ENCODE data around the gene AP1M1.

AP1M1 gene

DNA sequence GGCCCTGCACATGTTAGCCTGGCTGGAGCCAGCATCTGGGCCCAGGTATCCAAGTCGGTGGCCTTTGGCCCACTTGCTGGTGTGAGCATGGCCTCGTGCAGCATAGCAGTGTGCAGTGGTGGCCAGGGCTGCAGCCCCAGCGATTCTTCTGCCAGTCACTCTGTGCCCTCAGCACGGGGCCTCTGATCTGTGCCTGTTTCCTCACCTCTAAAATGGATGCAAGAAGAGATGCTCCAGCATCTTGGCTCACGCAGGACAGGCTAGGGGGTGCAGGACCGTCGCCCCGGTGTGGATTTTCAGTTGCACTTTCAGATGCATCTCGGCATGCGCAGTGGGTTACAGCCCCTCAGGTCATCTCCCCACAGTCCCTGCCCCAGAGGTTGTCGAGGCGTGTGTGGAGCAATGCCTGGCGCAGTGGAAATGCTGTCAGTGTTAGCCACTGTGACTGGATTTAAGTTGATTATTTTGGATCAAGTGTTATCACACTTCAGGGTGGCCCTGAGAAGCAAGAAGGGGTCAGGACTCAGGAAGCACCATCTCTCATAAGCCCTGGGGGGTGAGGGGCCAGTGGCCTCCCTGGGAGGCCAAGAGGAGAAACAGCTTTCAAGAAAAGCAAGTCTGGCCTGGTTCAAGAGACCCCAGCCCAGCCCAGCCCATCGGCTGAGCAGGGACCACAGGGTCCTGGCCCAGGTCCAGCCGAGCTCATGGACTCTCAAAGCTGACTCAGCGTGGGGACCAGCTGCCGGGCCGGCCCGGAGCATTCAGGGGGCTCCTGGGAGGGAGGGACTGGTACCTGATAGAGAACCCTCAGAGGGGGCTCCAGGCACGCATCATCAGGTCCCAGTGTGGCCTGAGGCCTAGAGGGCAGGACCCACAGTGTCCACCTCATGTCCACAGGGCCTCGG lies 27.8 kb downstream of the AP1M1 start:
- Histone ChIP-seq H3K4me1 (ENCODE audit: insufficient read depth, low read length) (no peaks in the 10 kb centered on the region), H3K9me3 (ENCODE audit: insufficient read depth, low read depth, low read length) (peaks cover 15% of the 10 kb centered on the region), H3K4me3 (ENCODE audit: low read length) (no peak overlapping the region), H3K27me3 (ENCODE audit: insufficient read depth, low read length) (no peaks in the 10 kb centered on the region), H3K27ac (ENCODE audit: low read depth, low read length) (no peak overlapping the region), H3K36me3 (ENCODE audit: insufficient read depth, low read length) (peaks cover 48% of the 10 kb centered on the region; the same call in 1 of the 2 replicates), H3K9ac (ENCODE audit: low read depth, low read length) (no peak overlapping the region)
- 94% methylated on average over 21 of the region's 21 CpGs for WGBS

DNA sequence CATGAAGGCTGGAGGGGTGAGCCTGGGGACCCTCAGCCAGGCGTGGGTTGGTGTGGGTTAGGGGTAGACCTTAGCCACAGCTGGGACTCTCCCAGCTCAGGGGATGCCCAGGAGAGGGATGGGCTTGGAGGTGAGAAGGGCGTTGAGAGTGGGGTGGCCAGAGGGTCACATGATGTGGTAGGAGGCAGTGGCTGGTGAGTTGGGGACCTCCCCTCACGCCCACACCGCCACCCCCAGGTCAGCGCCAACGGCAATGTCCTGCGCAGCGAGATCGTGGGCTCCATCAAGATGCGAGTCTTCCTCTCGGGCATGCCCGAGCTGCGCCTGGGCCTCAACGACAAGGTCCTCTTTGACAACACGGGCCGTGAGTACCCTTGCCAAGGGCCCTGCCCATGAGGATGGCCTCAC lies 28.5 kb downstream of the AP1M1 start:
- peaks cover 8% of the 10 kb centered on the region for H3K9me3 ChIP-seq (ENCODE audit: insufficient read depth, low read depth, low read length)
- peaks cover 46% of the 10 kb centered on the region; the same call in 1 of the 2 replicates for H3K36me3 ChIP-seq (ENCODE audit: insufficient read depth, low read length)
- H3K9ac ChIP-seq (ENCODE audit: low read depth, low read length), result no peak overlapping the region
- H3K27ac ChIP-seq (ENCODE audit: low read depth, low read length), result no peak overlapping the region
- 96% methylated on average over 16 of the region's 16 CpGs for WGBS
- no peaks in the 10 kb centered on the region for H3K4me1 ChIP-seq (ENCODE audit: insufficient read depth, low read length)
- H3K27me3 ChIP-seq (ENCODE audit: insufficient read depth, low read length), result no peaks in the 10 kb centered on the region
- no peak overlapping the region for H3K4me3 ChIP-seq (ENCODE audit: low read length)

DNA sequence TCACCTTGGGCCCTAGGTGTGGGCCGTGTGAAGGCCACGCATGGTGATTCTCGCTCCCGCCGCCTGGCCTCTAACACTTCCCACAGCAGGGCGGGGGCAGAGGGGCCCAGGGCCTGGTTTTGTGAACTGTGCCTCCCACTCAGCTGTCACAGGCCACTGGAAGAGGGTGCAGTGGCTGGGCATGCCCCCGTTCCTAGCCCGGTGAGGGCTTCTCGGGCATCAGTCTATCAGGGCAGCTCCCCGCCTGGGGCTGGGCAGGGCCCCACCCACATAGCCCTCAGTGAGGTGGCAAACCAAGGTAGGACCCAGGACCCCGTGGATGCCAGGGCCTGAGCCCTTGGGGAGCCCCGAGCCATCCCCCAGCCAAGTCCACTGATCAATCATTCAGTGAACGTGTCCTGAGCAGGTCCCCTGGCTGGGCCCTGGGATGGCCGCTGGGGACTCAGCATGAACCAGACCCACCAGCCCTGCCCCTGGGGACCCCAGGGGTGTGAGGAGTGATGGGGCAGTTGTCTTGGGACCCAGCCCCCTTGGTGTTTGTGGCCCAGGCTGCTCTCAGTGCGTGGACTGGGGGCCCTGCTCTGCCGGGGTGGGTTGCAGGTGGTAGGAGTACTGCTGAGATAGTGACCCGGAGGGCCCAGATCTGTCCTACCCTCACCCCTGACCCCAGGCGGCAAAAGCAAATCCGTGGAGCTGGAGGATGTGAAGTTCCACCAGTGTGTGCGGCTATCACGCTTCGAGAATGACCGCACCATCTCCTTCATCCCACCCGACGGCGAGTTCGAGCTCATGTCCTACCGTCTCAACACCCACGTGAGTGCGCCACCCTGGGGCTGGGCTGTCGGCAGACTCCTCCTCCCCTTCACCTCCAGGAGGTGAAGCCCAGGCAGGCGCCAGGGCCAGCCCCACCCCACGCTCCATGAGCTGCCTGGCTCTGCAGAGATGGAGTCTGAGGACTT lies 29.4 kb downstream of the AP1M1 start:
- Histone ChIP-seq H3K4me1 (ENCODE audit: insufficient read depth, low read length) (no peaks in the 10 kb centered on the region), H3K4me3 (ENCODE audit: low read length) (no peak overlapping the region), H3K27me3 (ENCODE audit: insufficient read depth, low read length) (no peaks in the 10 kb centered on the region), H3K9me3 (ENCODE audit: insufficient read depth, low read depth, low read length) (no peaks in the 10 kb centered on the region), H3K36me3 (ENCODE audit: insufficient read depth, low read length) (peaks cover 42% of the 10 kb centered on the region; the same call in 1 of the 2 replicates), H3K27ac (ENCODE audit: low read depth, low read length) (no peak overlapping the region), H3K9ac (ENCODE audit: low read depth, low read length) (no peak overlapping the region; the same call in 1 of the 2 replicates)
- WGBS, result 91% methylated on average over 33 of the region's 33 CpGs

DNA sequence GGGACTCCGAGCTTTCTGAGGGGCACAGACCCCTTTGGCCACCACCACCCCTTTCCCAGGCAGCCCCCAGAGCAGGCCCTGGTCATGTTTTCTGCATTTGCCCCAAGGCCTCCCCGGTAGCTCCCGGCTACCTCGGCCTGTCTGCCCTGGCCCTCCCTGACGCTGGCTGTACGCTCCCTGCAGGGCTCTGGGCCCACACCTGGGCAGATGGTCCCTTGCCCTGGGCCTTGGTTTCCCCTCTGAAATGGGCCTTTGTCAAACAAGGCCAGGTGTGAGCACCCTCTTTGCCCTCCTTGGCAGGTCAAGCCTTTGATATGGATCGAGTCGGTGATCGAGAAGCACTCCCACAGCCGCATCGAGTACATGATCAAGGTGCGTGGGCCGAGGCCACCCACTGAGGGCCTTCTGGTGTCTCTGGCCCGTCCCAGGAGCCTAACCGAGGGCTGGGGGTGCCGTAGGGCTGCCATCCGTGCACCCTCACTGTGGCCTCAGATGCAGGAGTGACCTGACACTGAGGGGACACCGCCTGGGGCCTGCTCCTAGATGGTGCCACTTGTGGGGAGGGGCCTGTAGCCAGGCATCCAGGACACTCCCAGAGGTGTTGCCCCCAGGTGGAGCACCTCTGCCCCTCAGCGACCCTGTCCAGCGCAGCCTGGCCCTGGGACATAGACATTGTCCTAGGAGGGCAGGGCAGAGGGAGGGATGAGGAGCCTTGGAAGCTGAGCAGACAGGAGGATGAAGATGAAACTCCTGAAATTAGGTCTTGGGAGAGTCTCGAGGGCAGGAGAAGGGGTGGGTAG lies 30.3 kb downstream of the AP1M1 start:
- H3K4me1 ChIP-seq (ENCODE audit: insufficient read depth, low read length), result no peaks in the 10 kb centered on the region
- H3K9me3 ChIP-seq (ENCODE audit: insufficient read depth, low read depth, low read length), result no peaks in the 10 kb centered on the region
- H3K9ac ChIP-seq (ENCODE audit: low read depth, low read length), result no peak overlapping the region
- no peaks in the 10 kb centered on the region for H3K27me3 ChIP-seq (ENCODE audit: insufficient read depth, low read length)
- WGBS, result 93% methylated on average over 21 of the region's 21 CpGs
- no peak overlapping the region for H3K27ac ChIP-seq (ENCODE audit: low read depth, low read length)
- no peak overlapping the region for H3K4me3 ChIP-seq (ENCODE audit: low read length)
- H3K36me3 ChIP-seq (ENCODE audit: insufficient read depth, low read length), result peaks cover 35% of the 10 kb centered on the region; the same call in 1 of the 2 replicates

DNA sequence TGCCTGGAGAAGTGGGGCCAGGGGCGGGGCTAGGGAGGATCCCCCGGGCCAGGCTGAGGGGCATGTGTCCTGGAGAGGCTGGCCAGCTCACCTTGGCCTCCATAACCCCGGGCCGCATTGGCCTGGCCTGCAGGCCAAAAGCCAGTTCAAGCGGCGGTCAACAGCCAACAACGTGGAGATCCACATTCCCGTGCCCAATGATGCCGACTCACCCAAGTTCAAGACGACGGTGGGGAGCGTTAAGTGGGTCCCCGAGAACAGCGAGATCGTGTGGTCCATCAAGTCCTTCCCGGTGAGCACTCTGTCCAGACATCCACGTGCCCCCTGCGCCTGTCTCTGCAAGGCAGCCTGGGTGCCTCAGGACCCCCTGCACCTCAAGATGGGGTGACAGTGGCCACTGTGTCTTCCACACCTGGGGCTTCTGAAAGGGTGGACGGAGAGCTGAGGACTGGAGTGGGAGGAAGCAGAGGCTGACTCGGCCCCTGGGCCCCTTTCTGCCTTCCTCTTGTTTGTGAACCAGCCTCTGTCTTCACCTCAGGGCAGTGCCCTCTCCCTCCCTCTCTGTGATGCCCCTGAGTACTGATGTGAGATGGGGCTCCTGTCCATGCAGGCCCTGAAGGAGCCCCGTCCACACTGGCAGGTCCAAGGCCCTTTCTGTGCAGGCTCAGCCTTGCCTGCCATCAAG lies 31.1 kb downstream of the AP1M1 start:
- peaks cover 38% of the 10 kb centered on the region; the same call in 1 of the 2 replicates for H3K36me3 ChIP-seq (ENCODE audit: insufficient read depth, low read length)

DNA sequence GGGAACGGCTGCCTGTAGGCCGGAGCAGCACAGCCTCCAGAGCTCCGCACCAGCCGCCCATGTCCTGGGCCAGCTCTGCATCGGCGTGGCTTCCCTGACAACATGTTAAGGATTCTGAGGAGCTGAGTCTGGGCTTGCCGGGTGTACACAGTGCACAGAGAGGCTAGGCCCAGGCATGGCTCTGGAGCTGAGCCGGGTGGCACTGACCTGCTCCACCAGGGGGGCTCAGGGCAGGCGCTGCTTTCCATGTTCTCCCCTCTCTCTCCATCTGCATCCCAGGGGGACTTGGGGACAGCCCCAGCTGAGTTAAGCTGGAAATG lies 31.6 kb downstream of the AP1M1 start:
- no peak overlapping the region for H3K27ac ChIP-seq (ENCODE audit: low read depth, low read length)
- no peaks in the 10 kb centered on the region for H3K4me1 ChIP-seq (ENCODE audit: insufficient read depth, low read length)
- no peak overlapping the region for H3K4me3 ChIP-seq (ENCODE audit: low read length)
- no peaks in the 10 kb centered on the region for H3K27me3 ChIP-seq (ENCODE audit: insufficient read depth, low read length)
- WGBS, result 94% methylated on average over 9 of the region's 9 CpGs
- H3K36me3 ChIP-seq (ENCODE audit: insufficient read depth, low read length), result peaks cover 38% of the 10 kb centered on the region; the same call in 1 of the 2 replicates
- H3K9ac ChIP-seq (ENCODE audit: low read depth, low read length), result no peak overlapping the region
- H3K9me3 ChIP-seq (ENCODE audit: insufficient read depth, low read depth, low read length), result no peaks in the 10 kb centered on the region

More for the DNA sequence above, 31.1 kb downstream of the AP1M1 start:
- H3K27ac ChIP-seq (ENCODE audit: low read depth, low read length), result no peak overlapping the region
- 92% methylated on average over 21 of the region's 21 CpGs for WGBS
- no peaks in the 10 kb centered on the region for H3K27me3 ChIP-seq (ENCODE audit: insufficient read depth, low read length)
- no peaks in the 10 kb centered on the region for H3K9me3 ChIP-seq (ENCODE audit: insufficient read depth, low read depth, low read length)
- H3K4me3 ChIP-seq (ENCODE audit: low read length), result no peak overlapping the region
- H3K4me1 ChIP-seq (ENCODE audit: insufficient read depth, low read length), result no peaks in the 10 kb centered on the region
- H3K9ac ChIP-seq (ENCODE audit: low read depth, low read length), result no peak overlapping the region

DNA sequence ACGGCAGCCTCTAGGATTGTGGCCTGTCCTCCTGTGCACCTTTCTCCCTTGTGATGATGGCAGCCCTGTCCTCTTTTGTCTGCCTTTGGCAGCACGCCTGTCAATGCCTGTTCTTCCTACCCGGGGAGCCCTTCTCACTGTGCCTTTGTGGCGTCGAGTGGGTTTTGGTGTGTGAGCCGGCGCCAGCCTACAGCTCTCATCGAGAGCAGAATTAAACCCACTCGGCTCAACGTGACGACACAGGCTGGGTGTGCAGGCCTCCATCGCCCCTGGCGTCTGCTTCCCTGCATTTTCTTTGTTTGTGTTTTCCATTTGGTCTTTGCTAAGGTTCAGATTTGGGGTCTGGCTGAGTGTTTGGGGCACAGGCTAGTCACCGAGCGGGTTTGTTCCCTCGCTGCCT lies 34.4 kb downstream of the AP1M1 start:
- peaks cover 33% of the 10 kb centered on the region; the same call in 1 of the 2 replicates for H3K36me3 ChIP-seq (ENCODE audit: insufficient read depth, low read length)

DNA sequence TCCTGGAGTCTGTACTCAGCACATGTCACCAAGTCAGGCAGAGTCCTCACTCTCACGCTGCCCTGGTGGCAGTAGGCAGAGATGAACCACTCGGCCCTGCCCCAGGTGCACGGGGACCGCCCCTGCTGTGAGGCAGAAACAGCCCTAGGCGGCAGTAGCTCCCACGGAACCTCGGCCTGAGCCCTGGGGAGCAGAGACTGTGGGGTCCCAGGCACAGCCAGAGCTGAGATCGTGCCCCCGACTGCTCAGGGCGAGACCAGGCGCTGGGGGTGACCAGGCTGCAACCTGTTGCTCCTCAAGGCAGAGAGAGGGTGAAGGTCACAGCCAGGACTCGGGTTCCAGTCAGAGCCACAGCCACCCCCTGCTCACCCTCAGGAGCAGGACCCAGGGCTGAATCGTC lies 34.9 kb downstream of the AP1M1 start:
- no peak overlapping the region; the same call in 1 of the 2 replicates for H3K9ac ChIP-seq (ENCODE audit: low read depth, low read length)
- no peaks in the 10 kb centered on the region for H3K9me3 ChIP-seq (ENCODE audit: insufficient read depth, low read depth, low read length)
- H3K4me1 ChIP-seq (ENCODE audit: insufficient read depth, low read length), result no peaks in the 10 kb centered on the region
- H3K27me3 ChIP-seq (ENCODE audit: insufficient read depth, low read length), result no peaks in the 10 kb centered on the region
- no peak overlapping the region for H3K27ac ChIP-seq (ENCODE audit: low read depth, low read length)
- H3K4me3 ChIP-seq (ENCODE audit: low read length), result no peak overlapping the region
- H3K36me3 ChIP-seq (ENCODE audit: insufficient read depth, low read length), result peaks cover 29% of the 10 kb centered on the region; the same call in 1 of the 2 replicates
- WGBS, result 92% methylated on average over 13 of the region's 13 CpGs

More for the DNA sequence above, 34.4 kb downstream of the AP1M1 start:
- 95% methylated on average over 16 of the region's 16 CpGs for WGBS
- Histone ChIP-seq H3K9me3 (ENCODE audit: insufficient read depth, low read depth, low read length) (no peaks in the 10 kb centered on the region), H3K9ac (ENCODE audit: low read depth, low read length) (no peak overlapping the region), H3K4me3 (ENCODE audit: low read length) (no peak overlapping the region), H3K4me1 (ENCODE audit: insufficient read depth, low read length) (no peaks in the 10 kb centered on the region), H3K27me3 (ENCODE audit: insufficient read depth, low read length) (no peaks in the 10 kb centered on the region), H3K27ac (ENCODE audit: low read depth, low read length) (no peak overlapping the region)

DNA sequence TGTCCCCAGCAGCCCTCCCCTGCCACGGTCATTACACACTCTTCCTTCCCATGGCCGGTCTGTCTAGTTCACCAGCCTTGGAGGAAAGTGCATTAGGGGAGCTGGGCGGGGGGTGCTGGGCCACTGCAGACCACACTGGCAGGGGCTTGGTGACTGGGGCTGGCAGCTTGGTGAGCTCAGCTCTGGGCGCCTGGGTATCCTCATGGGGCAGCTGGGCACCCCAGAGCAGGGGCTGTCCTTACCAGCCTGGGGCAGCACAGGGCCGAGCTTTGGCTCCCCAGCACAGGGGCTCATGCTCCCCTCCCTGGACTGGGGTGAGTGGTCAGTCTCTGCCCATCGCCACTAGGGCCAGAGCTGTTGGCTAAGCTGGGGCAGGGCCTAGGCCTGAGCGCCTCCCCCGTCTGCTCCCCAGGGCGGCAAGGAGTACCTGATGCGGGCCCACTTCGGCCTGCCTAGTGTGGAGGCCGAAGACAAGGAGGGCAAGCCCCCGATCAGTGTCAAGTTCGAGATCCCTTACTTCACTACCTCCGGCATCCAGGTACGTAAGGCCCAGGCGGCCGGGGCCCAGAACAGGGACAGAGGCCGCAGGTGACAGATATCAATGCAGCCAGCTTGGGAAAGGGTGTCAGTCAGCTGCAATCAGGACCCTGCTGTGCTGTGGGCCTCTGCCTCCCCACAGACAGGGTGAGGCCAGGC lies 35.5 kb downstream of the AP1M1 start:
- Histone ChIP-seq H3K9ac (ENCODE audit: low read depth, low read length) (no peak overlapping the region), H3K4me1 (ENCODE audit: insufficient read depth, low read length) (no peaks in the 10 kb centered on the region), H3K27me3 (ENCODE audit: insufficient read depth, low read length) (no peaks in the 10 kb centered on the region), H3K4me3 (ENCODE audit: low read length) (no peak overlapping the region), H3K9me3 (ENCODE audit: insufficient read depth, low read depth, low read length) (no peaks in the 10 kb centered on the region), H3K36me3 (ENCODE audit: insufficient read depth, low read length) (peaks cover 25% of the 10 kb centered on the region; the same call in 1 of the 2 replicates), H3K27ac (ENCODE audit: low read depth, low read length) (no peak overlapping the region)
- 95% methylated on average over 19 of the region's 19 CpGs for WGBS

Data from HUES64 (cell line).